H7 (cell line): ENCODE results near the gene USP37. TPM values are rescaled to one million over a fixed set of nuclear protein-coding genes. Genes with fewer than 3 reads are reported as not detected.
A peak's percentile ranks its signal among the peaks of the same experiment; 100 is the strongest.

Experiments
- DNase-seq: peaks from one replicate; pipeline ENCODE4 v3.0.0; 2012
- H3K27me3 ChIP-seq: 2 replicates; pipeline ENCODE4 v1.6.0; 2011; ENCODE audit warnings: mild to moderate bottlenecking, low read length; ENCODE audit not compliant: control insufficient read depth, insufficient read depth
- H3K36me3 ChIP-seq: replicated peaks from 2 replicates; pipeline ENCODE4 v1.5.1; 2011; ENCODE audit warnings: low read length; ENCODE audit not compliant: control insufficient read depth, insufficient read depth
- H3K4me3 ChIP-seq: 2 replicates; pipeline ENCODE4 v1.5.1; 2011; ENCODE audit warnings: low read depth, mild to moderate bottlenecking, control low read depth, low read length, moderate library complexity; ENCODE audit not compliant: insufficient read depth
- total RNA-seq: library from RNA; depleted of rRNA; stranded (reverse); fragments of >200 nt; shearing (Covaris generic); gene quantifications from 2 replicates; pipeline ENCODE4 v1.2.3, GENCODE V29; 2014

Gene USP37
- total RNA-seq, 1 experiment from 2014 or later = 12.4 TPM

DNA sequence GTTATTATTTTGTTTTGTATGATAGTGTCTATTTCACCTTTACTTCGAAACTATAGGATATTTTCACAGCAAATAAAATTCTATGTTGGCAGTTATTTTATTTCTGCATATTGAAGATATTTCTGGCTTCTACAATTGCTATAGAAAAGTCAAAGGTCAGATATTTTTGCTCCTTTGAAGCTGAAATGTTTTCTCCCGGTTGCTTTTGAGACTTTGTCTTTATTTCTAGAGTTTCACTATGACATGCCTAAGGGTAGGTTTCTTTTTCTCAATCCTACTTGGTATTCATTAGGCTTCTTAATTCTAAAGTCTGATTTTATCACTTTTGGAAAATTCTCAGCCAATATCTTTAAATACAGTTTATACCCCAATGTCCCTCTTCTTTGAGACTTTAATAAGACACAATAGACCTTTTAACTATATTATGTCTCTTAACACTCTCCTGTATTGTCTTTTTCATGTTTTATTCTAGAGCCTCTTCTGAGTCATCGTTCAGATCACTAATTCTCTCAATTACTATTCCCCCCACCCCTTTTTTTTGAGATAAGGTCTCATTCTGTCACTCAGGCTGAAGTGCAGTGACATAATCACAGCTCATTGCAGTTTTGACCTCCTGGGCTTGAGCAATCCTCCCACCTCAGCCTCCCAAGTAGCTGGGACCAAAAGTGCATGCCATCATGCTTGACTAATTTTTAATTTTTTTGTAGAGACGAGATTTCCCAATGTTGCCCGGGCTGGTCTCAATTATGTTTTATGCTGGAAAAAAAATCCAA, 50.5 kb downstream of the USP37 start:
- no peaks in the 10 kb centered on the region; the same call in 1 of the 2 replicates for H3K36me3 ChIP-seq
- no peak for DNase-seq
- no peak overlapping the region for H3K4me3 ChIP-seq
- no peaks in the 10 kb centered on the region for H3K27me3 ChIP-seq

DNA sequence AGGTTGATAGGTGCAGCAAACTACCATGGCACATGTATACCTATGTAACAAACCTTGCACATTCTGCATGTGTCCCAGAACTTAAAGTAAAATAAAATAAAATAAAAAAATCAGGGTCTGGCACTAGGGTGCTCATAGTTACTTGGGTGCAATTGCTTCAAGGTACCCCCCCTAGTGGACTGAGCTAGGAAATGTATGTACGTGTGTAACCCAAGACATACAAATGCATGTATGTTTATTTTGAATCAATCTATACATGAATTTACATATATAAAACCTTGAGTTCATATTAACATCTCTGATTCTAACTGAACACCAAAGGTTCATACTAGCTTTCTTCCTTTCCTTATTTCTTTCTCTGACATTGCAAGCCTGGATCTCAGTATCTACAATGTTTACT, 51.5 kb downstream of the USP37 start:
- Histone ChIP-seq H3K27me3 (no peaks in the 10 kb centered on the region), H3K4me3 (no peak overlapping the region), H3K36me3 (no peaks in the 10 kb centered on the region; the same call in 1 of the 2 replicates)
- peak; percentile 28 for DNase-seq

GRCh38 chr2:218513676-218514075, 54.5 kb downstream of the USP37 start:
- Histone ChIP-seq H3K36me3 (no peaks in the 10 kb centered on the region), H3K4me3 (no peak overlapping the region), H3K27me3 (no peaks in the 10 kb centered on the region)
- DNase-seq = no peak

DNA sequence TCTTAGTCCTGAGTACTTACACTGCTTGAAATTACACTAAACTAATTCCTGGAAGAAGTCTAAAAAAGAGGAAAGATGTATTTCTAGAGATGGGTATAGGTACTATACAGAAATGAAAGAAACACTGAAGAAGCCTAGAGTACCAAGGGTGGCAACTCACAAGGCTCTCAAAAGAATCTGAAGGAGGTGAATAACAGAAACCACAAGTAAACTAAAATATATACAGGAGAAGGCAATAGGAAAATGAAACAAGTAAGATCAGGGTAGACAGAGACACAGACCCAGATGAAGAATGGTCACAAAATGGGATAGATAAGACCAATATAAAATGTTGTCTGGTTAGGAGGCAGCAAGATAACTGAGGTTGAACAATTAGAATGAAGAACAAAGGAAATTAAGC, 59.9 kb downstream of the USP37 start:
- Histone ChIP-seq H3K27me3 (no peaks in the 10 kb centered on the region), H3K36me3 (no peaks in the 10 kb centered on the region)
- no peak for DNase-seq

GRCh38 chr2:218505754-218506371, 62.3 kb downstream of the USP37 start:
- Histone ChIP-seq H3K36me3 (no peaks in the 10 kb centered on the region), H3K4me3 (no peak overlapping the region), H3K27me3 (no peaks in the 10 kb centered on the region)
- no peak for DNase-seq

More for the DNA sequence above, 59.9 kb downstream of the USP37 start:
- H3K4me3 ChIP-seq = no peak overlapping the region

- no peak overlapping the region for H3K4me3 ChIP-seq
- H3K27me3 ChIP-seq = no peaks in the 10 kb centered on the region
- H3K36me3 ChIP-seq = no peaks in the 10 kb centered on the region
- no peak for DNase-seq
These were observed 66.5 kb downstream of the USP37 start for GRCh38 chr2:218501665-218502064.

GRCh38 chr2:218500501-218501060, 67.6 kb downstream of the USP37 start:
- no peak for DNase-seq
- Histone ChIP-seq H3K4me3 (no peak overlapping the region), H3K36me3 (no peaks in the 10 kb centered on the region), H3K27me3 (no peaks in the 10 kb centered on the region)

GRCh38 chr2:218485986-218486667, 82.0 kb downstream of the USP37 start:
- DNase-seq = no peak
- no peaks in the 10 kb centered on the region for H3K27me3 ChIP-seq
- no peak overlapping the region for H3K4me3 ChIP-seq
- peaks cover 9% of the 10 kb centered on the region for H3K36me3 ChIP-seq

DNA sequence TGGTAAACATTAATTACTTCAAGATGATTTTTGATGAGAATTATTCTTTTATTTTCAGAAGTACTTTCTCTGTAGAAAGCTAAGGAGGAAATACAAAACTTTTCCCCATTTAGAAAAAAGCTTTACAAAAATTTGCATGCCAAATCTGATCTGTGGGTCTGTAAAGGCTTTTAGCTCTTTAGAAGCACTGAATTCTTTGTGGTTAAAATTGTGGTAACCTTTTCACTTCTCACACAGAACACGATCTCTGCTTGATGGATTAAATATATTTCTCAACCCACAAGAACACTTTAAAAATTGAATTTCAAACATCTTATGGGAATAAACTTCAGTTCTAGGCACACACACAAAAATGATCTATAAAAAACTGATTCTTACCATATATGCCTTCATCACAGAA, 85.5 kb downstream of the USP37 start:
- no peaks in the 10 kb centered on the region for H3K27me3 ChIP-seq
- no peak overlapping the region for H3K4me3 ChIP-seq
- peaks cover 7% of the 10 kb centered on the region for H3K36me3 ChIP-seq
- no peak for DNase-seq

- Histone ChIP-seq H3K36me3 (peaks cover 10% of the 10 kb centered on the region), H3K27me3 (no peaks in the 10 kb centered on the region), H3K4me3 (no peak overlapping the region)
- DNase-seq = no peak
These were observed 88.6 kb downstream of the USP37 start for GRCh38 chr2:218479595-218479994.

DNA sequence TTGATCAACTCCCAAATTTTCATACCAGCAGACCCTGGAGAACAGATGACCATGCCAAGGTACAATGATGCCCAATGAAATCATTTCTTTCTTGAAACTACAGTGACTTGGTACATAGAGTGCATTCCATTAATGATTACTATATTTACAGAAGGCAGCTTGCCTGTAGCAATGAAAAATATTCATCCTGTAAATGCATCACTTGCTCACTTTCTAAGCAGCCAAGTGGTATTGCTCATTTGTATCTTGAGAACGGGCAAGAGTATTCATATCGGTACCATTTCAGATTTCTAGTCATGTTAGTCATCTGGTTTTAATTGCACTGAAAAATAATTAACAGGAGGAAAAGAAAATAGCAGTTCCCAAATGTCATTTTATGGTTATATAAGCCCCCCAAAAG, 89.6 kb downstream of the USP37 start:
- Histone ChIP-seq H3K4me3 (no peak overlapping the region), H3K27me3 (no peaks in the 10 kb centered on the region), H3K36me3 (peaks cover 13% of the 10 kb centered on the region)
- no peak for DNase-seq

- Histone ChIP-seq H3K4me3 (no peak overlapping the region), H3K36me3 (peaks cover 12% of the 10 kb centered on the region), H3K27me3 (no peaks in the 10 kb centered on the region)
- no peak for DNase-seq
These were observed 90.9 kb downstream of the USP37 start for GRCh38 chr2:218477247-218477646.

DNA sequence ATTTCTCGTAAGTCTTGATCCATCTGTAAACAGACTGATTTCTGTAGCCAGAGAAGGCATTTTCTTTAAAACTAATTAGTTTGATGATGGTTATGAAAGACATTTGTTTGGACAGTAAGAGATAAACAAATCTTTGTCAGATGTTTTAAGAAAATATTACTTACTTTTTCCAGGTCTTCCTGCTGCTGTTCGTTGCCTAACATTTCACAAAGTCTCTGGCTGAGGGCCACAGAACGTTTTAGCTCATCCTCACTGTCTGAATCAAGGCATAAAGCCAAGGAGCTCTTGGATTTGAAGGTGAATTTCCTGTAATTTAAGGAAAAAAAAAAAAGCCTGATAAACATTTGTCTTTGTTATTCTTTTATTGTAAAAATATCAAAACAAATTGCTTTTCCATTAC, 91.5 kb downstream of the USP37 start:
- no peak overlapping the region for H3K4me3 ChIP-seq
- no peaks in the 10 kb centered on the region for H3K27me3 ChIP-seq
- H3K36me3 ChIP-seq = peaks cover 9% of the 10 kb centered on the region
- no peak for DNase-seq

- H3K36me3 ChIP-seq = peaks cover 5% of the 10 kb centered on the region
- no peak for DNase-seq
- no peaks in the 10 kb centered on the region for H3K27me3 ChIP-seq
- no peak overlapping the region for H3K4me3 ChIP-seq
These were observed 93.6 kb downstream of the USP37 start for GRCh38 chr2:218474527-218474926.

GRCh38 chr2:218472988-218473387, 95.2 kb downstream of the USP37 start:
- Histone ChIP-seq H3K36me3 (peaks cover 5% of the 10 kb centered on the region), H3K4me3 (no peak overlapping the region), H3K27me3 (no peaks in the 10 kb centered on the region)
- no peak for DNase-seq
